Activated gamma-delta T cell treated with Interleukin-2 at 50 U/mL for 16 hours (primary cell): Measurements from ENCODE around the gene RBL1.
"Not testable (repeated sequence)": the region's sequence is repeated elsewhere in the genome, so short reads cannot be mapped to it uniquely, and the experiment has no call there.

ENCODE experiments used
- DNase-seq: peaks from one replicate; pipeline ENCODE4 v3.0.0-alpha.2; 2020

The RBL1 gene

GRCh38 chr20:36994221-36994620 lies 101.6 kb downstream of the RBL1 start:
- not testable (repeated sequence) for DNase-seq

- no peak for DNase-seq
Observed at GRCh38 chr20:36992802-36993334, 102.9 kb downstream of the RBL1 start.

- no peak for DNase-seq
Observed at GRCh38 chr20:36991703-36992102, 104.1 kb downstream of the RBL1 start.

GRCh38 chr20:36989797-36990196 lies 106.0 kb downstream of the RBL1 start:
- DNase-seq: no peak

GRCh38 chr20:36988494-36988966 lies 107.3 kb downstream of the RBL1 start:
- DNase-seq: no peak

GRCh38 chr20:36984257-36984638 lies 111.5 kb downstream of the RBL1 start:
- DNase-seq: no peak

- peak; percentile 62 for DNase-seq
Observed at GRCh38 chr20:36975099-36975818, 120.5 kb downstream of the RBL1 start.

- DNase-seq: no peak
Observed at GRCh38 chr20:36974660-36975059, 121.1 kb downstream of the RBL1 start.

GRCh38 chr20:36971103-36971502 lies 124.7 kb downstream of the RBL1 start:
- DNase-seq: no peak

- peak; percentile 26 for DNase-seq
Observed at GRCh38 chr20:36969478-36970186, 126.2 kb downstream of the RBL1 start.

GRCh38 chr20:36969051-36969450 lies 126.7 kb downstream of the RBL1 start:
- DNase-seq: no peak

- no peak for DNase-seq
Observed at GRCh38 chr20:36967636-36968035, 128.2 kb downstream of the RBL1 start.

GRCh38 chr20:36966965-36967364 lies 128.8 kb downstream of the RBL1 start:
- DNase-seq: not testable (repeated sequence)

GRCh38 chr20:36962354-36962941 lies 133.3 kb downstream of the RBL1 start:
- DNase-seq: not testable (repeated sequence)

- DNase-seq: no peak
Observed at GRCh38 chr20:36959242-36959641, 136.6 kb downstream of the RBL1 start.

- DNase-seq: no peak
Observed at GRCh38 chr20:36957875-36958667, 137.7 kb downstream of the RBL1 start.

GRCh38 chr20:36956674-36957073 lies 139.1 kb downstream of the RBL1 start:
- DNase-seq: no peak

GRCh38 chr20:36956016-36956415 lies 139.8 kb downstream of the RBL1 start:
- no peak for DNase-seq

- DNase-seq: no peak
Observed at GRCh38 chr20:36951979-36952738, 143.6 kb downstream of the RBL1 start.

GRCh38 chr20:36951198-36951978 lies 144.4 kb downstream of the RBL1 start, which contains the start of gene SAMHD1:
Gene SAMHD1, minus strand, starts transcription at chr20:36951708. Its CDS starts 65 bp downstream, at chr20:36951643.
- DNase-seq: peak; percentile 86
